Hindlimb muscle (tissue), 1 donor: ENCODE measurements around the gene SYCP2. TPM values are rescaled to one million over a fixed set of nuclear protein-coding genes. Genes with fewer than 3 reads are reported as not detected.
A peak's percentile ranks its signal among the peaks of the same experiment; 100 is the strongest.

ENCODE experiments used
- DNase-seq: peaks from one replicate; pipeline ENCODE4 v3.0.0-alpha.2; 2013
- polyA plus RNA-seq: library from polyadenylated mRNA; unstranded; fragments of 120-200 nt; gene quantifications from one replicate; pipeline ENCODE4 v1.2.1, GENCODE V29; 2013; ENCODE audit not compliant: insufficient read length

Gene SYCP2
- polyA plus RNA-seq, 1 donor, result 3.9 TPM

DNA sequence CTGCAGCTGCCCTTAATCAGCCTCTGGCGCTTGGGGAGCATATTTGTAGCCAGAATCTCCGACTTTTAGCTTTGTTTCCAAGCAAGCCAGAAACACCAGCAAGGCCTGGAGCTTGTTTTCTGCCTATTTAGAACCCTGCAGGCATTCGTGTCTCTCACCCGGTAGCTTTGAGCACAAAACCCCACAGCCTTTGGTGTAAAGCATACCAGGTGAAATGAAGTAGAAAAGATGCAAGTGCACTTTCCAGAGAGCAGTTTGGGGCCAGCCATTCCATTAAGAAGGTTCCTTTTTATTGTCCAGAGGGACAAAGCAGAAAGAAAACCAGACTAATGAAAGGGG is 7.5 kb upstream of the SYCP2 start:
- no peak for DNase-seq

DNA sequence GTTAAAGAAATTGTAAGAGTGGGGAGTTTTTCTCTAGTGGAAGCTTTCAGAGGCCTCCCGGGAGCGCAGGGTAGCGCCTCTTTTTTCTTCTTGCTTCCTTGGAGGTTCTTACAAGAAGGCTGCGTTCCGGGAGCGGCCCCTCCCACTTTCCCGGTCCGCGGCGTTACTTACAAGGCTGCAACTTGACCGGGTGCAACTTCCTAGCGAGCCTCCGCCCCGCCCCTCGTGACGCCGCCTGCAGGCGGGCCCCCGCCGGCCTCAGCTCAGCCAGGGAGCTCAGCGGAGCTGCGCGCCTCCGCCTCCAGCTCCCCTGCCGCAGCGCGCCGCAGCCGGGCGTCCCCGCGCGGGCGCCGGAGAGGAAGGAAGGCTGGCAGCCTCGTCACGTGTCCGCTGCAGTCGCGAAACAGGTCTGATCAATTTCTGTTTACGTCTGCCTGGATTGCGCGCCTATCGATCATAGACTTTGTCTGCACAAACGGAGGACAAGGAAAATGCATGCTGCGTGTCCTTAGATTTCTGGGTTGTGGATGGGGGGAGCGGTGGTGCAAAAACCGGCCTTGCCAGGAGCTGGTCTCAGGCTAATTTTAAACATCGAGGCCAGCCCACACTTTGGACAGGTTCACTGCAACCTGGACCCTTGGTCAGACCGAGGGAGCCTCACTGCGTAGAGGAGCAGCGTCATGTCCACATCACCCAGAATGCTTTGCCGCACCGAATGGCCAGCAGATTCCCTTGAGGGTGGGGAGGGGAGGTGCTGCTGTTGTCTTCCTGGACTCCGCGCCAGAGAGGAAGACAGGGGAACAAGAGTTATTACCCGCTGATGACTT is 6.9 kb upstream of the SYCP2 start, which contains the start of the genes FAM217B and PPP1R3D:
TSS of gene FAM217B (plus strand) at position 261 of the 827 bp plus-strand sequence. CDS start 3,555 bp downstream, outside the sequence.
TSS of gene PPP1R3D (minus strand) at position 177 of the 827 bp plus-strand sequence. CDS start 374 bp downstream, outside the sequence.
- DNase-seq, result peak; percentile 96

DNA sequence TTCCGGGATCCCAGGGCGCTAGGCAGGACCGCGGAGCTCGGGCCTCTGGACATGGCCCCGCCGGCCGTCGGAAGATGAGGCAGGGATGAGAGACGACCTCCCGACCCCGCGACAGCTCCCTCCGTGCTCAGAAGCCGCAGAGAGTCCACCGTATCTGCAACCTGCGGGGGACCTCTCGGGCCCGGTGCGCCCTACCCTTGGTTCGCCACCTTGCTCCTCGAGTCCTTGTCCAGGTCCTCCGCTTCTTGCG is 6.4 kb upstream of the SYCP2 start:
- no peak for DNase-seq

DNA sequence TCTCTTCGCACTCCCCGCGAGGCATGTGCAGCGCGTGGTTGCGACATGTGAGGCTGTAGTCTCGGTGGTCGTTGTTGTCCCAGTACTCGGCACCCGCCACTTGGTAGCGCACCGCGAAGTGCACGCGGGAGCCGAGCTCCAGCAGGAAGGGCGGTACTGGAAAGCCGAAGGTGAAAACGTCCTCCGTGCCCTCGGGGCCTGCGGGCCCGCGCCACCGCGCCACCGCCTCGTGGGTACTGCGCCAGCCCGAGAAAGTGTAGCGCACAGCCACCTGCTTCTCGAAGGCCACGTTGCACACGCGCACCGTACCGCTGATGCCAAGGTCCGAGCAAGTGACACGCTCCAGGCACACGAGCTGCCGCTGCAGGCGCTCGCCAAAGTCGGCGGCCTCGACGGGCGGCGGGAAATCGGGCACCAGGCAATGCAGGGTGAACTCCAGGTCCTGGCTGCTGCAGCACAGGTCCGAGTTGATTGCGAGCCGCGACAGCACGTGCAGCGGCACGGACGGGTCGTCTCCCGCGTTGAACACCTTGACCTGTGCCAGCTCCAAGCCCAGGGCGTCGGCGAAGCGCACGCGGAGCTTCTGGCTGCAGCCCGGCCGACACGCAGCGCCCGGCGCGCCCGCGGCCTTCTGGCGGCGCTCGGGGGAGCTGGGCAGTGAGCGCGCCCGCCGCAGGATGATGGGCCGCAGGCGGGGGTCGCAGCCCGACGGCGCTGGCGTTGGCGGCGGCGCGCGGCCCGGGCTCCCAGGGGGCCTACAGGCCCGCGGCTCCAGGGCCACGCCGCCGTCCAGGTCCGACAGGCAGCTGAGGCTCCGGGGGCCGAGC is 5.8 kb upstream of the SYCP2 start:
- DNase-seq, result no peak

DNA sequence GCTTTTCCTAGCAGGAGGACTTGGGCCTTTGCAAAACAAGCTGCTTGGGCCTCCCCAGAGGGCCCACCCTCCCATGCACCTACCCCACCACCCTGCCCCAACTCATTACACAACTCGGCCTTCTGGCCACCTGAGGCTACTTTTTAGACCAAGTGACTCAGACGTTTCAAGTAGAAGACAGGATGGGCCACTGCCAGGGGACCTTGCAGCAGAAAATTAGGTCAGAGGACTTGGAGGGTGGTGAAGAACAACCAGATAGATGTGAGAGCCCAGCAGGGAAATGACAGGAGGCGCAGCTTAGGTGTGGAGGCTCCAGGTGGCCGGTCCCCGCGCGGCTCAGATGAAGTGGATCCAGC is 5.2 kb upstream of the SYCP2 start:
- no peak for DNase-seq

DNA sequence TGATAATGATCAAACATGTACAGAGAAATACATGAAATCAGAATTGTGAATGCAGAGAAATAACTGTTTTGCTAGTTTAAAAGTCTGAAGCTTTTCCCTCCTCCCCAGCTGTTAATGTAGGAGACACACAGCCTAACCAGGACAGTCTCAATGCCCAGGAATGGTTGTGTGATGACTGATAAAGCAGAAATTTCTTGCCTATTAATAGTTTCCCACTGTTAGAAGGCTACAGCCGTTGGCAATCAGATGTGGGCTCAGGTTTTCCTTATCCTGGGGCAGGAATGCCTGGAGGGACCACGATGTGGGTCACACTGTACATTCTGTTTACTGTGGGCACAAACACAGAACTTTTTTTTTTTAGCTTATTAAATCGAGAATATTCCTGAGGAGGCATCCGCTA is 4.8 kb upstream of the SYCP2 start:
- no peak for DNase-seq

DNA sequence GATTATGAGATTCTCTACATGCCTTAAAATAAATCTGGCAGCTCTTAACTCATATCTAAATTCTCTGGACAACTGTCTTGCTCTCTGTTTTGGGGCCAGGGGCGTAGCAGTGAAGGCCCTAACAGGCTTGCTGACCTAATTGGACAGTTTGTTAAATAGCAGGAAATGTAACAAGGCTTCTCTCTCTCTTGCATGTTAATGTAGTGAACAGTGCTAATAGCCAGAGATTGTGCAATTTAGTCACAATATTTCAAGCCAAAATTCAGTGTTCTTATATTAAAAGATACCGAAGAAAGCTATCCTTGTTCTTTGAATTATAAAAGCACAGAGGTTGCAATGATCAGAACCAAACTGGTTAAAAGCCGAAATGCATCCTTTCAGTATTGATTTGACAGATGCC is 3.7 kb upstream of the SYCP2 start:
- DNase-seq, result no peak

DNA sequence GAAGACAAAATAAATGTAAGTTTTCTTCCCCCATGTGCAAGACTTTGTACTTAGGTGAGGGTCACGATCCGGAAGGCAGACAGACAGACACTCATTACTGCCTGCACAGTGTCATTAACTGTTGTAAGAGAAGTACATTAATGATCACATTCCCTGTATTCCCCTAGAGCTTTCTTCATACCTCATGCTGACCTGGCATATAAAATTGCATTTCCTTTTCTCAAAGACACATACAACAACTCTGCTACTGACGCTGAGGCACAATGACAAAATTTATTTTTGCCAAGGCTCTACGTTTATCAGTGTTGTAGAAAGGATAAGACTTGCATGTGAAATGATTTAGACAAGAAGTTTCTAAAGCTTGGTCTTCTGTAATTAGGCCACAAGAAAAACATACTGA is 3.0 kb upstream of the SYCP2 start:
- DNase-seq, result no peak

DNA sequence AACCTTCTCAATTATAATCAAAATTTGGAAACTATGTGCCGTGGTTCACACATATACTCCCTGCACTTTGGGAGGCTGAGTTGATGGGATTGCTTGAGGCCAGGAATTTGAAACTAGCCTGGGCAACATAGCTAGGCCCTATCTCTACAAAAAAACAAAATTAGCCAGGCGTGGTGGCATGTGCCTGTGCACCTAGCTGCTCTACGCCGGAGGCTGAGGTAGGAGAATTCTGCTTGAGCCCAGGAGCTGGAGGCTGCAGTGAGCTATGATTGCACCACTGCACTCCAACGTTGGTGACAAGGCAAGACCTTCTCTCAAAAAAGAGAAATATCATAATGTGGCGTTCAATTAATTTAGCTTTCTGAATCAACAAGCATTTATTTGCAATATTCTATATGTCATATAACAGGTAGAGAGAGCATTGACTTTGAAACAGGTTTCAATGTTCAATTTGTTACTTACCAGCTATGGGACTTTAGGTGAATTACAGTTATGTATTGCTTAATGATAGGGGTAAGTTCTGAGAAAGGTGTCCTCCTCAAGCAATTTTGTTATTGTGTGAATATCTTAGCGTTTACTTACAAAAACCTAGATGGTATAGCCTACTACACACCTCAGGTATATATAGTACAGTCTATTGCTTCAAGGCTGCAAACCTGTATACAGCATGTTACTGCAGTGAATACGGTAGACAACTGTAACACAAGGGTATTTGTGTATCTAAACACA is 2.2 kb upstream of the SYCP2 start:
- DNase-seq, result no peak

DNA sequence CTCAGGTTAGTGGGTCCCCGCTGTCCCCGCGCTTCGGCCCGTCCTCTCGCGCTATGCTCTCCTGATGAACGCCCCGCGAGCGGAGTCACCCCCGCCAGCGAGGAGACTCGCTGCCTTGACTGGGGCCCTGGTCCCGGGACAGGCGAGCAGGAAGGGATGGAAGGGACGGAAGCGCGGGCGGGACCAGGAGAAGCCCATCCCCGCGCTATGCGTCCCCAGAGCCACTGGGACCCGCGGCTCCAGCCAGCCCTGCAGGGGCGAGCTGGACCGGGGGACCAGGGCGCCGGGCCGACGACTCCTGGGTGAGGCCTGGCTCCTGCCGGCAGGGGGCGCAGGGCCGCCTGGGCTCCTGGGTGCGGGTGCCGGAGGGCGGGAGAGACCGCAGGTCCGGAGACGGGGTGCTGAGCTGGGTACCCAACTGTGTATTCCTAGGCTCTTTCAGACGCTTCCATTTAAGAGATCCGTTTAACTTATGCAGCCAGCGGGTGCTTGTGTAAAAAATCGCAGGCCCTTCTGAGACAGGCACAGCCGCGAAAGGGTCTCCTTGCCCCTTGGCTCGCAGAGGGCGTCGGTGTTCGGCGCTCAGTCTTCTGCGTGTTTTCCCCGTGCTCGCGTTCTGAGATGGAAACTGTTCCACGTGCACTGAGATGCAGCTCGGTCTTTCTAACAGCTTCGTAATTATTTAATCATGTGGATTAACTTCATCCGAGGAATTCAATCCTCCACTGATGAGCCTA is 580 bp upstream of the SYCP2 start:
- peak; percentile 77 for DNase-seq

DNA sequence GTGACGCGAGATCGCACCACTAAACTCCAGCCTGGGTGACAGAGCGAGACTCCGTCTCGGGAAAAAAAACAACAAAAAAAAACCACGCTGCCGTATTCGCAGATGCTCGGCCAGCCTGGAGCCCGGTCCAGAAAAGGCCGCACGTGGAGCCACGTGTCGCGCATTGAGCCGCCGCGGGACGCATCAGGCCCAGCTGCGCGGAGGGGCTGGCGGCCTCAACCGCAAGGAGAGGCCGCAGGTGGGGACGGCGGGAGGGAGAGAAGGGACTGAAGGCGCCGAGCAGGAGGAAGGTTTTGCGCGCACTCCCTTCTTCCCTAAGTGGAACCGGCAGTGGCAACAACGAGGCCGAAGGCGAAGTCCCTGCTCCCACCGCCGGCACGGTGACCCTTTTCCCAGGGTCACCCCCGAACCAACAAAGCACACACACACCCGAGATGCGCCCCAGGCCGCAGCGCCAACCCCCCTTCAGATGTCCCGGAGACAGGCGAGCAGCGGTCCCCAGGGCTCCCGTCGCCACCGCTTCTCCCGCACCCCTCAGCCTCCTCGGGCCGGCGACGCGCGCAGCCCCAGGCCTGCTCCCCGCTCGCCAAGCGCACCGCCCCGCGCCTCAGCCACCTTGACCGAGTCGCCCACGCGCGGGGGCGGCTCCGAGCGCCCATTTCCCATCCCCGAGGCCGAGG is 681 bp downstream of the SYCP2 start:
- no peak for DNase-seq

DNA sequence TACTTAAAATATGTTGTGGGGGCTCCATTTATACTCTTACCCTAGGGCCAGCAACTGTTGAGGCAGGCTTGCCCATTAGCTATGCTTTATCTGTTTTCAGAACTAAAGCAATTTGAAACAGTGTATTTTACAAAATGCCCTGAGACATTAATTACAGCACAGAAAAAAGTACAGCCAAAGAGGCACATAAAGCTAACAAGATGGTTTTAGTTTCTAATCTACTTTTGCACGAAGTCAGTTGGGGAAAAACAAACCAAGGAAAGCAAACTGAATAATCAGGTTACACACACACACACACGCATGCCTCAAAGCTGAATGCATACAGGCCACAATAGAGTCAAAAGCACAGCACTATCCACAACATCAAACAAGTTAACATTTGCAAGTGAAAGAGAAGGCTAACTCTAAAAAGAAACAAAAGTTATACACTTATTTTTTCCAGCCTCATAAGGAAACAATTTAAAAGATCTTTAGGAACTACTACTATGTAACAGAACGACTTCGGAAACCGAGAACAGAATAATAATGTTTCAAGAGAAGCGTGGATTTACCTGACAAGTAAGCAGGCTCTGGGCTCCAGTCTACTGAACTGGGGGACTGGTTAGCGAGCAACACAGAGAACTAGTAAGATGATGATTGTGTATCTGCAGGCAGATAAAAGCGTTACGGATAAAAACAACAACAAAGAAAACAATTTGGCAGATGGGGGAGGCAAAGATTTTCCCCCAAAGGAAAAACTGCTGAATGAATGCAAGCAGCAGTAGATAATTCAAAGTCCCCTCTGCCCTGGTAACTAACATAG is 1.7 kb downstream of the SYCP2 start:
- no peak for DNase-seq

DNA sequence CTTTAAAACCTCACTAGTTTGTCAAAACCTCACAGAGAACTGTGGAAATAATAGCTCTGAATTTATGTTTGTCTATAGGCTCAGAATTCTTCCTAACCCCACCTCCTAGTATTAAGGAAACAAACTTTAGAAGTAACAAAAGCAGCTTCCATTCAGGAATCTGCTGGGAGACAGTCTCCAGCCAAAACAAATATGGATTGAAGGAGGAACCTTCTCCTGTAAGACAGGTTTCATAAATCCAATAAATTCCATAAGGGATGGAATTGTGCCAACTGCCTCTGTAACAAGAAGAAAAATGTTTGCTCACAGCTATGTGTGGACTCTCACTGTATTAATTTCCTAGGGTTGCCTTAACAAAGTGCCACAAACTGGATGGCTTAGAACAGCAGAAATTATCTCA is 7.5 kb downstream of the SYCP2 start:
- no peak for DNase-seq

DNA sequence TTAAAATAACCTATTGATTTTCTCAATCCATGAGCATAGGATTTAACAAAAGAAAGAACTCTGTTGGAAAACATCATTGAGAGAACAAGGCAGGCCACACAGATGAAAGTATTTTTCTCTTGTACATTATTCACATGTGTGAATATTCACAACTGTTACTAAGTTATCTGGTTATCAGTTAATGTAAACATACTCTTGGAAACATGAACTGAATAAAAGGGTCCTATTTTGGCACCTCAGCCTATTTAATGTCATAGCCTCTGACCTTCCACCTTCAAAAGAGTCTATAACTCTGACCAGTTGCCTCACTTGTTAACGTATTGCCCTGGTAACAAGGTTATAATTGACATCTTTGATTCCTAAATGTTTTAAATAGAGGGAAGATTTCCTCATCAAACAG is 8.1 kb downstream of the SYCP2 start:
- DNase-seq, result no peak

DNA sequence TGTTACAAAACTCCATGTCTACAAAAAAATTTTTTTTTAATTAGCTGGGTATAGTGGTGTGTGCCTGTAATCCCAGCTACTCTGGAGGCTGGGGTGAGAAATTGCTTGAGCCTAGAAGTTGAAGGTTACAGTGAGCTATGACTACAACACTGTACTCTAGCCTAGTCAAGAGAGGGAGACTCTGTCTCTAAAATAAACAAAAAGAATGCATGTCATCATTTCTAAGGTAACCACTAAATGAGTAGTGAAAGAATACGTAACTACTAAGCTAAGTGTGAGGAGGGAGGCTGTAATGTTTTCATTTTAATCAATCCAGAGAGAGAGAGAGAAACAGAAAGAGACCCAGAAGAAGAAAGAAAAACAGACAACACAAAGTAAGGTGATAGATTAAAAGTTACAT is 9.9 kb downstream of the SYCP2 start:
- DNase-seq, result no peak

DNA sequence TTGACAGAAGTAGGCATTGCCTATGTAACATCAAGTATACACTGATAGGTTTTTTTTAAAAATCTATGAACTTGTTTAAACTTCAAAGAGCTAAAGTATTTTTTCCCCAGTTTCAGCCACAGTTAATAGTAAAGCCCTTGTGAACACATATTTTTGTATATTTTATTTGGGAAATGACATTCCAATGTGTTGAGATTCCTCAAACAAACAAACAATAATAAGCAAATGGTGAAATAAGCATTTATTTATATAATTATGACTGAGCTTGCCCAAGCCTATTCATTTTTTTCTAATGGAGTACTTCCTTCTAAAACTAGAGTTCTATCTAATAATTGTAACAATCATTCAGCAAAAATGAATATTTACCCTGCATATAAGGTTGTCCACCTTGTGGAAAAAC is 12.5 kb downstream of the SYCP2 start:
- no peak for DNase-seq

DNA sequence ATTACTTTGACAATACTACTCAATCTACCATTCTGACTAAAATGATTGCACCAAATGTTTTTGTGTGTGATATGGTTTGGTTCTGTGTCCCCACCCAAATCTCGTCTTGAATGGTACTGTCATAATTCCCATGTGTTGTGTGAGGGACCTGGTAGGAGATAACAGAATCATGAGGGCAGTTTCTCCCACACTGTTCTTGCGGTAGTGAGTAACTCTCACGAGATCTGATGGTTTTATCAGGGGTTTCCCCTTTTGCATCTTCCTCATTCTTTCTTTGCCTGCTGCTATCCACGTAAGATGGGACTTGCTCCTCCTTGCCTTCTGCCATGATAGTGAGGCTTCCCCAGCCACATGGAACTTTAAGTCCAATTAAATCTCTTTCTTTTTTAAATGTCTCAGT is 20.8 kb downstream of the SYCP2 start:
- DNase-seq, result no peak

DNA sequence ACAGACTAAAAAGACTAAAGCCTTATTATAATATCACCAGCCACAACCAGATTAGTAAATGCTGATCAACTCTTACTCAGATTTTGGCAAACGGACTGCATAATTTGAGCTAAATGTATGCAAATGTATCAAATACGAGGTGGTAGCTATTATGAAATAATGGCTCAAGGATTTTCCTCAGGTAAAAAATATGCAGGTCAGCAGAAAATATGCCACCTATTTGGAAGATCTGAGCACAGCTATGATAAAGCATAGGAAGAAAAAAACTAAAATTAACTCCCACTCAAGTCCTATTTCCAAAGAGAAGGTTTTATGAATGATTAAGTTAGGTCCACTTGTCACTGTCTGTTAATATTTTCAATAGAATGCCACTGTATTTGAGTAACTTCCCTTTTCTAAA is 22.4 kb downstream of the SYCP2 start:
- DNase-seq, result no peak

DNA sequence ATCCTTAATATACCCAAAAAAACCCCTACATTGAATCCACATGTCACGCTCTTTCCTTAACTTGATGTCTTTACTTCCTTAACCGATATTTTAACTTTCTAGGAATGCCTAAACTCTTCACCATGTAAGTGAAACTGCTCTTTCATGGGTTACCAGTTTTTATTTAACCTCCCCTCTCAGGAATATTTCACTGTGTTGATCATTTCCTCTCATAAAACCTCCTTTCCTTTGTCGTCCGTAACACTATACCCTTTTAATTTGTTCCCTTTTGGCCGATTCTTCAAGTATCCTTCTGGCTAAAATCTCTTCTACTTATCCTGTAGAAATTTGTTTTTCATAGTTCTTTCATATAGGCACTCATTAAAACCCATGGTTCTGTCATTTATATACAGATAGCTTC is 24.6 kb downstream of the SYCP2 start:
- DNase-seq, result no peak

DNA sequence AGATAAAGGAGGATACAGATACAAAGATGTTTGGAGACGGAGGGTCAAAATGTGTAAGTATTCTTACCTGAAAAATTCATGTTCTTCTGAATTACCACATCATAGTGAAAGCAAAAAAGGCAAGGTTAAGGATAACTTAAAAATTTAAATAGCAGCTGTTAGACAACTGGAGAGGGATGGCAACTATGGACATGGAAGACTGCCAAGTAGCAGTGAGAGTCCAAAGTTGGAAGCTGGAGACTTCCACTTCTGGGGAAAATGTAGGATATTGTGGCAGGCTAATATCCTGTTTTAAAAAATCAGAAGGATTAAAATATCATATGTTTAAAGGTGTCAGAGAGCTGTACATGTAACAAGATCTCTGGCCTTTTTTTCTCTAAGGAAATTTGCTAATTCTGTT is 29.8 kb downstream of the SYCP2 start:
- DNase-seq, result peak; percentile 23

DNA sequence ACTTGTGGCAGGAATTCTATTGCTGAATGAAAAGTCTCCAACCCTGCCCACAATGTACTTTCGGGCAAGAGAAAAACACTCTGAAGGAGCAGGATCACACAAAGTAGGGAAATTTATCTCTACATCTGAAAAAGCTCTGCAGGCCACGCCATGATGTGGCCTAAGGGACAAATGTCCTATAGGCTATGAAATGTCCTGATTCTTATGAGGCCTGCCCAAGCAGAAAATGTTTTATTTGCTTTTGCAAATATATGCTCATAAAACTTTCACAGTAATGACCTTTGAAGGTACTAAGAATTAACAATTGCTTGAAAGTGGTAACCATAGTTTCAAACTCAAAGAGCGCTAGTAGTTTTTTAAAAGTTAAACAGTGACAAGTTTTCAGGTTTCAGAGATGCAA is 31.0 kb downstream of the SYCP2 start:
- DNase-seq, result no peak
